Embryonic facial prominence (tissue), 1 donor: ENCODE data around the gene SPRR1B.
"Not testable (repeated sequence)": the region's sequence is repeated elsewhere in the genome, so short reads cannot be mapped to it uniquely, and the experiment has no call there.

ENCODE experiments used
- DNase-seq: peaks from one replicate; pipeline ENCODE4 v3.0.0-alpha.2; 2016; ENCODE audit errors: extremely low spot score

Gene SPRR1B

GRCh38 chr1:153040950-153041631, 10.1 kb downstream of the SPRR1B start, which contains the start of gene SPRR2D:
SPRR2D (minus strand) TSS chr1:153041120; CDS start chr1:153040346, 774 bp downstream.
- no peak for DNase-seq

GRCh38 chr1:153049211-153049610, 18.2 kb downstream of the SPRR1B start:
- no peak for DNase-seq

GRCh38 chr1:153056111-153056510, 25.1 kb downstream of the SPRR1B start:
- not testable (repeated sequence) for DNase-seq

- no peak for DNase-seq
These were observed 26.4 kb downstream of the SPRR1B start, which contains the start of gene SPRR2A for GRCh38 chr1:153057375-153057774. SPRR2A (minus strand) TSS chr1:153057512; CDS start chr1:153056735, 777 bp downstream.

GRCh38 chr1:153058154-153058553, 27.2 kb downstream of the SPRR1B start:
- no peak for DNase-seq

- no peak for DNase-seq
These were observed 28.1 kb downstream of the SPRR1B start for GRCh38 chr1:153058826-153059784.

GRCh38 chr1:153070243-153070642, 39.2 kb downstream of the SPRR1B start:
- DNase-seq: no peak

GRCh38 chr1:153071511-153071910, 40.5 kb downstream of the SPRR1B start, which contains the start of gene SPRR2B:
SPRR2B (minus strand) TSS chr1:153071611; CDS start chr1:153070839, 772 bp downstream.
- DNase-seq: no peak

- no peak for DNase-seq
These were observed 42.1 kb downstream of the SPRR1B start for GRCh38 chr1:153072806-153073726.

GRCh38 chr1:153081736-153082135, 50.7 kb downstream of the SPRR1B start:
- DNase-seq: no peak
